GM18517 (cell line): ENCODE measurements around the gene SNRNP200.
"Not testable (repeated sequence)": the region's sequence is repeated elsewhere in the genome, so short reads cannot be mapped to it uniquely, and the experiment has no call there.

Source experiments
- ATAC-seq: cut with Tn5 transposase; IDR thresholded peaks from one replicate; pipeline ENCODE4 v1.9.1; 2021; ENCODE audit warnings: mild to moderate bottlenecking, moderate library complexity; ENCODE audit not compliant: unreplicated experiment

Gene SNRNP200

GRCh38 chr2:96325041-96325883 lies 19.9 kb upstream of the SNRNP200 start, which contains the start of gene ITPRIPL1:
ITPRIPL1 (plus strand) TSS chr2:96325317; CDS start chr2:96325840, 523 bp downstream.
- ATAC-seq = no peak

DNA sequence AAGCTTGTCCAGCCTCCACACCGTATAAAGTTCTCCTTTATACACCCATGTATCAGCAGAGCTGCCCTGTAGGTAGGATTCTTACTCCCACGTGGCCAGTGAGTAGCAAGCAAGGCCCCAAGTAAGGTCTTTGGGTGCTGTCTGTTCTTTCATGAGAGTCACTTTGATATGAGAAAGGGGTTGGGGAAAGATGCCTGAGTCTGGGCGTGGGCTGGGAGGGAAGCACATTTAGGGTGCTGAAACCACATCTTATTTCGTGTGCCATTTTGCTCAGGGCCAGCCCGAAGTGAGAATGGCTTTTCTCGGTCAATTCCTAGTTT lies 19.3 kb upstream of the SNRNP200 start:
- ATAC-seq = no peak

DNA sequence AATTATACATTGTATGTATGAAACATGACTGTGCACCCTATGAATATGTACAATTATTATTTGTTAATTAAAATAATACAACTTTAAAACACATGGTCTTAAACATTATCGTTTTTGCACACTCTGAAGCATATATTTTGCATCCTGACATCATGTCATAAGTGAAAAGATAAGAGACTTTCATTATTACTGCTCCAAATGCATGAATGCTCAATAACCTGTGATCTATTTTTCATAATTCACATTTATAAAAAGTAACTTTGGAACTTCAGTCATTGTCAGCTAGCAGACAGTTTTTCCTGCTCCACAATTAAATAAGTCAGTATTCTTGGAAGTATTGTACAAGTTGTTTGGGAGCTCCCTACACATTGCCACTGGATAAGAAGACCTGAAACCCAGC lies 18.5 kb upstream of the SNRNP200 start:
- ATAC-seq = no peak

DNA sequence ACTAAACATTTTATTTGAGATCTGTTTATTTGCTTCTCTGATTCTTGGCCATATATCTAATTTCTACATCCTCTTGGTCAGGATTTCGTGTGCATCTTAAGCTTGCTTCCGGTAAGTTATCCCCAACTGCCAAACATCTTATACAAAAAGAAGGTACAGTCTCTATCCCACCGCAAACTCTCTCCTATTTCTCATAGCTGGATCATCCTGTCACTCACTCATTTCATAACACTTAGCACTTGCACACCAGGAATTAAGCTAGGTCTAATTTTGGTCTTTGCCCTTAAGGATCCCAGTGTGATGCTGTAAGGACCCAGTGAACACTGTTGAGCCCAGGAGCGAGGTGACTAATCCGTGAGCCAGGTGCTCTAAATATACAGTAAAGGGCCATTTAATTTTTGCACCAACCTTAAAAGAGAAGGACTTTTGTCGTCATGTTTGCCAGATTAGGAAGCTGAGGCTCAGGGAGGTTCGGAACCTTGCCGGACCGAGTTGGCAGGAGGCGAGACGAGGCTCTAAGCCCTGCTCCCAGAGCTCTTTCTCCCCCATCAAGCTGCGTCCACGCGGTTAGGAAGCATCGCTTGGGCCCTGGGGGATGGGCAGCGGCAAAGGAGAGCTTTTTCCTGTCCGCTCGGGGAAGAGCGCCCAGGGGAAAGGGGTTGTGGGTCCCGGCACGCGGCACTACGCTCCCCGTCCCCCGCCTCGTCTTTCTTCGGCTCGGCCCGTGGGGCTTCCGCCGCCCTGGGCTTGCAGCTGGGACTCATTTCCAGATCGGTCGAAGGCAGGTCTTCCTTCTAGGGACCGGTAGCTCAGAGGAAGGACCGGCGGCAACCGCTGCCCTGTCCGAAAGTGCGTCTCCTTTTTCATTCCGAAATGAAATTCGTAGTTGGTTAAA lies 15.6 kb upstream of the SNRNP200 start:
- peak; percentile 16 for ATAC-seq

DNA sequence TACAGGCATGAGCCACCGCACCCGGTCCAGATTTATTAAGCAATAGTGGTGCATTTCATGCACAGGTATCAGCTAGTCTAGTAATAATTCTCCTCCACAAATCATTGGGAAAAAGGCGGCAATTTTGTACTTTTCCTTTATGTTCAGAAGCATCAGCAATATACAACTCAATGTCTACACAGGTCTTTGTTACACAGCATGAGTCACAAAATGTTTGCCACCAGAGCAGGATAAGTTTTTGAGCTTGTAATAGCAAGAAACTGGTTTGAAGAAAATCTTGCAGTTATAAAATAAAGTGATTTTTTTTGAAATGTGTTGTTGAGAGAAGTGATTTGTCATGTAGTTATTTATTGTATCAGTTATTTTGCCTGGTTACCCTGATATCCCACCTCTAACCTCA lies 15.0 kb upstream of the SNRNP200 start:
- ATAC-seq = no peak

DNA sequence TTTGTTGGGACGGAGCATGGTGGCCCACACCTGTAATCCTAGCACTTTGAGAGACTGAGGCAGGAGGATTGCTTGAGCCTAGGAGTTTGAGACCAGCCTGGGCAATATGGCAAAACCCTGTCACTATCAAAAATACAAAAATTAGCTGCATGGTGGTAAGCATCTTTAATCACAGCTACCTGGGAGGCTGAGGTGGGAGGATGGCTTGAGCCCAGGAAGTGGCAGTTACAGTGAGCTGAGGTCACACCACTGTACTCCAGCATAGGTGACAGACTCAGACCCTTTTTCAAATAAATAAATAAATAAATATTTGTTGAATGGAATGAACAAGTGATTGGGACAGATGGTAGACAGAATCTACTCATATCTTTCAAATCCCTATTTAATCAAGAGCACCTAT lies 14.1 kb upstream of the SNRNP200 start:
- no peak for ATAC-seq

- no peak for ATAC-seq
Measured at GRCh38 chr2:96318723-96319122, 13.4 kb upstream of the SNRNP200 start.

GRCh38 chr2:96317584-96317997 lies 12.2 kb upstream of the SNRNP200 start:
- no peak for ATAC-seq

GRCh38 chr2:96316999-96317398 lies 11.7 kb upstream of the SNRNP200 start:
- ATAC-seq = no peak

DNA sequence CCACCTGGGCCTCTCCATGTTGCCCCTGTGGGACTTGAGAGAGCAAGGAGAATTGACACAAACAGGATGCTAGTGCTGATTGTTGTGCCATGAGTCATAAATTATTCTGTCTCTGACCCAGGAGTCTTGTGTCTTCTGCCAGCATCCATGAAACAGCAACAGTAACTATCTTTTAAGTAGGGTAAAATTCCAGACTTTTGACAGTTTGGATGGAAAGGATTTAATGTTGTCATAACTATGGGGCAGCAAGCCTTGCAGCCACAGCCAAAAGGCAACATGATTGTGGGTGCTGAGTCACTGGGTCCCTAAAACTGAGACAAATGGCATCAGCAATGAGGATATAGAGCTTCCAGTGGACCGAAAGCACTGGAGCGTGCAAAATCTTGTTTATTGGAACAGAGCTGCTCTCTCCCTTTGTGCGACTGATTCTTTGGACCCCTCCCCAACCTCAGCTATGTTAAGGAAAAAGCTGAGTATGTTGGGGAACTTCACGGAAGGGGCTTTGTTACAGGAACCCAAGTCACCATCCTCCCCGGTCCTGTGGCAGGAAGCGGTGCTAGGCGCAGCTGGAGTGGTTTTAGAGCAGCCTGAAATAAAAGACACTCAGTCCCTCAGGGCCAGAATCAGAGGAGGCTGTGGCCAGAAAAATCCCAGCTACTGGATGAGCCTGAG lies 10.2 kb upstream of the SNRNP200 start:
- no peak for ATAC-seq

- ATAC-seq = no peak
Measured at GRCh38 chr2:96315005-96315399, 9.7 kb upstream of the SNRNP200 start.

DNA sequence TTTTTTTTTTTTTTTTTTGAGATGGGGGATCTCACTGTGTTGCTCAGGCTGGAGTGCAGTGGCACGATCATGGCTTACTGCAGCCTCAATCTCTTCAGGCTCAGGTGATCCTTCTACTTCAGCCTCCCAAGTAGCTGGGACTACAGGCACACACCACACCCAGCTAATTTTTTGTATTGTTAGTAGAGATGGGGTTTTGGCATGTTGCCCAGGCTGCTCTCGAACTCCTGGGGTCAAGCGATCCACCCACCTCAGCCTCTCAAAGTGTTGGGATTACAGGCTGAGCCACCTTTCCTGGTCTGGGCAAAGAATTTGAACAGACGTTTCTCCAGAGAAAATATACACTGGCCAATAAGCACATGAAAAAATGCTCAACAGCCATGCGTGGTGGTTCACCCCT lies 2.9 kb upstream of the SNRNP200 start:
- no peak for ATAC-seq

DNA sequence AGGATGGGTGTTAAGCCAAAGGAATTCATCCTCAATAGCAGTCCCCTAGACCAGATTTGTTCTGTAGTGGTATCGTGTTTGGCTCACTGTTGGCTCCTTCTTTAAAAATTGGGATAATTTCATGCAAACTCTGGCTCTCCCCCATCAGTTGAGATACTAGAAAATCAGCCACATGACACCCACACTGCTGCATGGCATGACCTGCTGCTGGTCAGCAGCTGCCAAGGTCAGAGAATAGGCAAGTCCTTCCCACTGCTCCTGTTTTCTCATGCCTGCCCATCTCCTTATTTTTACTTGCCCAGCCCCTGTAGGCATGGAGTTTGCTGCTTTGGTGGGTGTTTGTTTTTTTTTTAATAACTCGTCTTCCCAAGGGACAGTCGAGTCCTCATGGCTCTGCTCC lies 1.0 kb upstream of the SNRNP200 start:
- ATAC-seq = no peak

DNA sequence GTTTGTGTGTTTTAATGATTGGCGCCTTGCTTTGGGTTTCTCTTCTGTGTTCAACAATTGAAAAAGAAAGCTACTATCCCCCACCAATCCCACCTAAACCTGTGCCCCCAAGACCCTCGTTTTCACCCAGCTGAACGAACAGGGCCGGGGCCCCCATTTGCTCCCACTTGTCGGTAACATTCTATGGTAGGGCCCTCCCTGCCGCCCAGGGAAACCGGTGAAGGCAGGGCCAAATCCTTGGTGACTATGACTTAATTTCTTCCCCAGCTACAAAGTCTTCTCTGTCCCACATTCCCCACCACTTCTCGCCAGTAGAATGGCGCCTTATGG lies 598 bp upstream of the SNRNP200 start:
- no peak for ATAC-seq

- no peak for ATAC-seq
Measured at GRCh38 chr2:96304606-96305005, 740 bp downstream of the SNRNP200 start.

GRCh38 chr2:96301865-96302264 lies 3.5 kb downstream of the SNRNP200 start:
- ATAC-seq = no peak

DNA sequence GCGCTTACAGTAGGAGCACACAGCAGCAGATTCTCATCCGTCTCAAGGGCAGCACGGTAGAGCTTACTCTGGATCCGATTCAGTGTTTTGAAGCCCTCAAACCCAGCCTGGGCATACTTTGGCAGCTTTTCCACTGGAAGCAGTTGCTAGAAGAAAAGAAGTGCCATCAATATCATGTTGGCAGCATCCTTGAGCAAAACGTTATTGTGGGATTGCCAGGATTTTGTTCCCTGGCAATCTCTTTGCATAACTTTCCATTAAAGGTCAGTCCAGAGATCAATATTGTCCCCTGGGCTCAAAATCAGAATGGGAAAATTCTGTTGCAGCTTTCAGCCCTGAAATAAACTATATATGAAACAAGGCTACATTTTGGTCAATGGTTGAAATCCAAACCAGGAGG lies 8.4 kb downstream of the SNRNP200 start:
- ATAC-seq = no peak

DNA sequence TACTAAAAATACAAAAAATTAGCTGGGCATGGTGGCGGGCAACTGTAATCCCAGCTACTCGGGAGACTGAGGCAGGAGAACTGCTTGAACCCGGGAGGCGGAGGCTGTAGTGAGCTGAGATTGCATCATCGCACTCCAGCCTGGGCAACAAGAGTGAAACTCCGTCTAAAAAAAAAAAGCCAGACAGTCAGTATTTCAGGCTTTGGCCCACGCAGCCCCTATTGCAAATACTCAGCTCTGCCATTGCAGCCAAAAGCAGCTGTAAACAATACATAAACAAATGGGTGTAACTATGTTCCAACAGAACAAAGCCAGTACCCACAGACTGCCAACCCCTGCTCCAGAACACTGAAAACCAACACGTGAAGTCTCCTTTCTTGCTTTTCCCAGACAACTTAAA lies 11.1 kb downstream of the SNRNP200 start:
- ATAC-seq = not testable (repeated sequence)

- ATAC-seq = no peak
Measured at GRCh38 chr2:96291751-96292150, 13.6 kb downstream of the SNRNP200 start.

GRCh38 chr2:96287273-96287856 lies 18.0 kb downstream of the SNRNP200 start:
- ATAC-seq = no peak

DNA sequence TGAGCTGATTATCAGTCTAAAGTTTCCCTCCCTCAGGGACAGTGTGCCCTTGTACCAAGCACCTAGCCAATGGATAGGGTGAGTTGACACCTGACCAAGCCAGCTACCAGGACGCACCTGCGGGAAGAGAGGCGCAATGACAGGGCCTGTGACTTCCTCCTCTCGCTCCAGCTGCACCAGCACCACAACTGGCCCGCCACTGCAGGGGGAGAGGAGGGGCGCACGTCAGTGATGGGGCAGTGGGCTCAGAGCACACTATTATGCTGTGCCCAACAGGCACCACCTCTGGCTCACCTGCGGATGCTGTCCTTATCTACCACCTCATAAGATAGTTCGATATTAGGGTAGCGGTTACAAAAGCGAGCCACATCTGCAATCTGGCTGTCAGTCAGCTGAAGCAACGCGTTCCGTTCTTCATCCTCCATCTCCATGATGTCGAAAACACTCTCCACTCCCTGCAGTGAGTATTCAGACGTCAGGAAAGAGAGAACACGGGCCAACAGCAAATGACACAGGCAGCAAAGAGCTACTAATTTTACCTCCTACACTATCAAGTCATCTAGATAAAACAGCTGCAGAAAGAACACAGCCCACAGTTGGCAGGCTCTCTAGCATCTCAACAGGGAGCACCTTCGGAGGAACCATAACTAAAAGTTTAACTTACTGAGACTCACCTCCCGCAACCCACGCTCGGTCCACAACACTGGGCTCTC lies 28.4 kb downstream of the SNRNP200 start:
- ATAC-seq = no peak
